Activated CD4-positive, CD25-positive, alpha-beta regulatory T cell treated with anti-CD3 and anti-CD28 coated beads, Interleukin-2, amount 50 U/mL, for 24 hours (primary cell): Measurements from ENCODE around the gene RPS18.

Experiments used
- ATAC-seq, 2 donors: fragments of 150-1000 bp; cut with Tn5 transposase; one replicate each; pipeline ENCODE4 v1.10.0; 2021; ENCODE audit warnings: mild to moderate bottlenecking in 1 of 2, moderate library complexity in 1 of 2

The RPS18 gene

DNA sequence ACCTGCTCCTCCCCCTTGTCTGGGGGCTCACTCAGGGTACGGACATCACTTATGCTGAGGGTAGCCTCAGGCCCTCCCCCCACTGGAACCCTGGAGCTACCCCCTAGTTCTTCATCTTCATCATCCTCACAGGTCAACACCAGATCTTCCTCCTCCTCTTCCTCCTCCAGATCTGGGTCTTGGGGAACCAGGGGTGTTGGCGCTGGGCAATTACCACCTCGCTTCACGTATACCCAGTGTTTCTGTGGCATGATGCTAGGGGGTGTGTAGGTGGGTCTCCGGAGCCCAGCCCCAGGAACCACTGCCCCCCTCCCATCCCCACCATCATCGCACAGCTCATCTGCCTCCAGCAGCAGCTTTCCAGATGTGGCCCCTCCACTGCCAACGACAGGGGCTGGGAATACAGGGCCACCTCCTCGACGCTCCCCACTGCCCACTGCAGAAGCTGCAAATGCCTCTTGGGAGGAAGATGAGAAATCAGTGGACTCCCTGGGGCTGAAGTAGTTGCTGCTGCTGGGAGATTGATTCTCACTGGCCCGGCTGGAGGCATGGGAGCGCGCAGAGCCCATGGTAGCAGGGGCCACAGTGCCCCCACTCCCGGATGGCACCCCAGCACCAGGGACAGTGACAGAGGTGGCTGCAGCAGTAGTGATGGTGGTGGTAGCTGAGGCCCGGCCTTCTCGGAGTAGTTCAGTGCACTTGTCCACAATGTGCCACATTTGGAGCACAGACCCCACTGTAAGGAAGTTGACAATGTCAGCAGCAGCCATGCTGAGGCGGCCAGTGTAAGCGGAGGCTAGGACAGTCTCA is 44.1 kb downstream of the RPS18 start:
- ATAC-seq = no peak

DNA sequence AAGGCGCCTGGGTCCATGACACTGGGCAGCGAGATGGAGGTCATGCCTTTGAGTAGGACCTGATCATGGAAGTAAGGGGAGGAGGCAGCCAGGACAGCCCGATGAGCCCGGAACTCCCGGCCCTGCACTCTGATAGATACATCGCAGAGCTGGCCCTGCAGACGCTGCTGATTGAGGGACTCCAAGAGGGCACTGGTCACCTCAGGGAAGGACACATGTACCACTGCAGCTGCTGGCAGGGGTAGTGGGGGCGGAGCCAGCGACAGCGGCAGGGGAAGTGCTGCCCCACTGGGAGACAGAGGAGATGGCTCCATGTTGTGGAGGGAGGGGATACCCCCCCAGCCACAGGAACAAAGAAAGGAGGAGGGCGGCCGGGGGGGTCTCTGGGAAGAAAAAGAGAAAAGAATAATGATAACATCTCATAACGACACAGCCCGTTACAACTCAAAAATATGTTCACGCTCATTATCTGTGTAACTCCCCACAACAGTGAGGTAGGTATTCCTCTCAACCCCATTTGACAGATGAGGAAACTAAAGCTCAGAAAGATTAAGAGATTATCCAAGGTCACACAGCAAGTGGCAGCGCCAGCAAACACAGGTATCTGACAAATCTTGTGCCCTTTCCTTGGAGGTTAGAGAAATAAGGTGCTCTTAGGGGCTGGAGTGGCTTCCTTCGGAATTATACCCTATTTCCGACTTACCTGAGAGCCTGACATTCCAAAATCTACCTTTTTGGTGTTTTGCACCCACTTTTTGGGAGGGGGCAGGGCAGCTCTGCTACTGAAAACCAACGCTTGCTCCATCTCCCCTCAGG is 44.9 kb downstream of the RPS18 start:
- ATAC-seq = no peak

- ATAC-seq = no peak
Observed at GRCh38 chr6:33317419-33317668, 45.5 kb downstream of the RPS18 start.

DNA sequence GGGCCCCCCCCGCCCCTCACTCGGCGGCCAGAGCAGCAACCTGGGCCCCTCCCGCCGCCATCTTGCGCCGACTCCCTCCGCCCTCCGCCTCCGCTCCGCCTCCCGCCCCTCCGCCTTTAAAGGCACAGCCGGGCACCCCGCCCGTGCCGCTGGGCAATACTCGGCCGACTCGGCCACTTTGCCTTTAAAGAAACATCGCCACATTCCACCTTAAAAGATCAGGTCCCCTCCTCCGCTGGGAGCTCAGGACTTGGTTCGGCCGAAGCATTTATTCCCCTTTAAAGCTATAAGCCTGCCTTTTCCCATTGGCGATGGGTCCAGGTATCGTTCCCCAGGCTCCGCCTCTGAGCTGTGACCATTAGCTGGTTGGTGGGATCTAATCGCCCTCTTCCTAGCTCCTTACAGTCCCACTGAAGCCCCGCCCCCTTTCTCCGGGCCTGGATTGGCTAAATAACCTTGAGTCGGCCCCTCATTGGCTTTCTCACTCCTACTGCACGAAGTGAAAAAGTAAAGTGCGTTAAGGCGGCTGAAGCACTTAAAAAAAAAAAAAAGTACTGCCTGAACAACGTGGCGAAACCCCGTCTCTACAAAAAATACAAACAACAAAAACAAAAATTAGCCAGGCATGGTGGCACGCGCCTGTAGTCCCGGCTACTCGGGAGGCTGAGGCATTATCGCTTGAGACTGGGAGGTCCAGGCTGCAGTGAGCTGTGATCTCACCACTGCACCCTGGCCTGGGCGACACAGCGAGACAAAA is 46.0 kb downstream of the RPS18 start, which contains the start of gene ZBTB22:
ZBTB22 (minus strand) TSS at position 76 of the 757 bp plus-strand sequence. CDS start 828 bp downstream, outside the sequence.
- peak; percentile 67 for ATAC-seq

DNA sequence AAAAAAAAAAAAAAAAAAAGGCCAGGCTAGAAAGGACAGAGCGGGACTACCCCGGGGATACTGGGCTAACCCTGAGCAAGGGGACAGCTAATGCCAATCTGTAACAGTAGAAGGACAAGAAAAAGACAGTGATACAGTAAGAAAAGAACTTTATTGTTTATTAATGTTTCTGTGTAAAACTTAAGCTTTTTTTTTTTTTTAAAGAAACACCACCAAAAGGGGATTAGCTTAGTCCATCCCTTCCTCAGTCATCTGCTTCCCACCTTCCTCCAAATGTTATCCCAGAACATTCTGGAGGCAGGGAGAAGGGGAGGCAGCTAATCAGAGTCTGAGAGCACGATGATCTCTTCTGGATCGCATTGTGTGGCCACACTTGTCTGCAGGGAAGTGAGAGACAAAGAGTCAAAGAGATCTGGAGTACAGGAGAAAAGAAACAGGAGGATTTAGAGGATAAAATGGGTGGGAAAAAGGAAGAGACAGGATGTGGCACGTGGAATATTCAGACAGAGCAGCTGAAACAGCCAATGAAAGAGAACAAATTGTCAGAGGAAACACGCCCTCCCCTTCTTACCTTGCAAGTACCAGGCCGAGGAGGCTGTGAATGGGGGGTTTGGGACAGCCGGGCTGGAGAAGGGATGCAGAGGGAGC is 46.7 kb downstream of the RPS18 start:
- ATAC-seq = no peak

DNA sequence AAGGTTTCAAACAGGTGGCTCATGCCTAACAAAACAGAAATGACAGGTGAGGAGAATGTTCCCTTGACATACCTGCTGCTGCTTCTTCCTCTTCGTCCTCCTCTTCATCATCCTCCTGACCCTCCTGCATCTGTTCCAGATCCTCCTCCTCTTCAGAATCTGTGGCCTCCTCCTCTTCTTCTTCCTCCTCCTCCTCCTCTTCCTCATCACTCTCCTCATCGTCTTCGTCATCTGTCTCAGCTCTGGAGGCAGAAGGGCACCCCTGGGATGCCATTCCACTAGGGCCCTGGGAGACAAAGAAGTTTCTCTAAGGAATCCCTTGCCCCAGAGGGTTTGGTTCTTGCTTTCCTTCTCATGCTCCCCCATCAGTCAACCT is 48.1 kb downstream of the RPS18 start:
- no peak for ATAC-seq

DNA sequence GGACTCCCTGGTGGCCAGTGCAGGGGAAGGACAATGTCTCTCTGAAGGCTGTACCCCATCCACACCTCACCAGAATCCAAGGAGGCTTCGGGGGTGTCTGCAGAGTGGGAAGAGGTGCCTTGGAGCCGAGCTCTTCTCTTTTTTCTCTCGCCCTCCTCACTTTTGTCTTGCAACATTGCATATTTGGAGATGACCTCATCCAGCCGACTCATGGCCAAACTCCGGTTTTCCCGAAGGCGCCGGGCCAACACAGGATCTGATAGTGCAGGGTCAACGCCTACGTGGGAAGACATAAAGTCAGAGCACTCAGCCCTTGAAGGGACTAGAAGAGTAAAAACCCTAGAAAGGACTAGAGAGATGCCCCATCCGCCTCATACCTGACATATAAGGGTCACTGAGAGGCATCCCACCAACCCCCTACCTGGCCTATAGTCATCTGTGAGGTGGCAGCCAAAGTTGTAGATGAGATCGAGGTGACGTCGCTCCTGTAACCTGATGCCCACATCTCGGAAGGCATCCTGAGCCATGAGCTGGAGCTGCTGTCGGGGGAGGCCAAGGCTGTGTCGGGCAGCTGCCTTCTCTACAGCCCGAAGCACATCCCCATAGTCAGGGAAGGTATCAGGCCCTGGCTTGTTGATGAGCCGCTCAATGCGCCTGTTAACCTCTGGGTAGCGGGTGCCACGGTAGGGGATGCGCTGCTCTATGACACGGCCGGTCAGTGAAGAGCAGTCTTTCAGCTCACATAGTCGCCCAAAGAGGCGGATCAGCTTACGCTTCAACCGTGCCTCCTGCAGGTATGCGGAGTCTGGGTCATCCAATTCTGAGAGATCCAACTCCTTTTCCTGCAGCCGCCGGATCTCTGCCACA is 48.7 kb downstream of the RPS18 start:
- no peak for ATAC-seq

DNA sequence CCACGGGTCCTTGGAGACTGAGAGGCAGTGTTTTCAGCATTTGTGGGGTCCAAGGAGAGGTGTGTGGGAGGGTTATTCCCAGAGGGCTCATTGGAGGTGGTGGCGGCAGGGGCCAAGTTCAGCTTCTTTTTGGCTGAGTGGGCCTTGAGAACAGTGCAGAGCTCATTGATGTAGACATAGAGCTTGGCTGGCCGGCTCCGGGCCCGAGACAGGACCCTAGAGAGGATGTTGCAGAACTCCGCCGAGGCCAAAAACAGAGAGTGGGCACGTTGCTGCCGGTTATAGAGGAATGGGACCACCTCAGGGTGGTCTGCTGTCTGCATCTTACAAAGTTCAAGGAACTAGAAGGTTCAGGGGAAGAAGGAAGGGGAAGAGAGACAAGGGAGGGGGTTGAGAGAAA is 49.4 kb downstream of the RPS18 start:
- no peak for ATAC-seq

GRCh38 chr6:33323623-33323948 is 51.7 kb downstream of the RPS18 start:
- no peak for ATAC-seq

DNA sequence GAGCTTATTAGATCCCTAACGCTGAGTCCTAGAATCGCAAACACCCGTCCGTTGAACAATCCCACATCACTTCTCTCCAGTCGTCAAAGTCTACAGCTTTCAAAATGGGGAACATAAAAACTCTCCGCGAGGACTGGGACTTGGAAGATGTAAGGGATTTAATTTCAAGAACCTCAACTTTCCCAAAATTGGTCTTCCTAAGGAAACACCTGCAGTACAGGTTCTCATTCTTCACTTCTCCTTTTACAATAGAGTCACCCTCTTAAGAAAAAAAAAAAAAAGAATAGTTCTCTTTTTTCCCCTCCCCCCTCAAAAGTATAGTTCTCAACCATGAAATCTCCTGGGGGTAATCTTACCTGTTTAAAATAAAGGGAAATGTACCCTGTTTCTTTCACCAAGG is 52.2 kb downstream of the RPS18 start:
- ATAC-seq = no peak
